ENCODE data around the gene LY6G5B. TPM values are rescaled to one million over a fixed set of nuclear protein-coding genes. Genes with fewer than 3 reads are reported as not detected.

LY6G5B gene
- polyA plus RNA-seq, 12 donors: 6.1 to 27.9 (median 14.2) TPM; not detected in 1

DNA sequence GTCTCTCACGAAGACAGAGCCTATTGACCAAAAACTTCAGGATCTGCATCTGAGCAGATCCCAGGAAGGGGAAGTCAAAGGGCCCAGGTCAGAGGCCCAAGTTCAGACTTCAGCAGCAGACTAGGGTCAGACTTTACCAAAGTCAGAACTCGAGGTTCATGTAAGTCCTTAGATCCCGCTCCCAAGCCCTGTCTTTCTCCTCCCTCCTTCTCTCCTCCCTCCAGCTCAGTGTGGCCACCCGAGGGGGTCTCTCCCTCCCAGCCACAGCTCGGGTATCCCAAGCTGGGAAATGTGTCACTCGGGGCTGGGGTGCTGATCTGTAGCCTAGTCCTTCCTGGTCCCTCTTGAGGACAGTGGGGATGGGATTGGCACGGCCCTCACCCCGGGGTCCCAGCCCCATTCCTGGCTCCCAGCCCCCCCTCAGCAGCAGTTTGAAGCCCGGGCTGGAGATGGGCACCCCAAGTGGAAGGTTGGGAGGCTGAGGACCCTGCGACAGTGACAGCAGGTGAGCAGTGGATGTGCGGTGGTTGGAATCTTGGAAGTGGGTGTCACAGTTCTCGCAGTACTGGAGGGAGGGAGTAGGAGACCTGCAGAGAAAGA lies 7.6 kb upstream of the LY6G5B start:
- no peak for DNase-seq

DNA sequence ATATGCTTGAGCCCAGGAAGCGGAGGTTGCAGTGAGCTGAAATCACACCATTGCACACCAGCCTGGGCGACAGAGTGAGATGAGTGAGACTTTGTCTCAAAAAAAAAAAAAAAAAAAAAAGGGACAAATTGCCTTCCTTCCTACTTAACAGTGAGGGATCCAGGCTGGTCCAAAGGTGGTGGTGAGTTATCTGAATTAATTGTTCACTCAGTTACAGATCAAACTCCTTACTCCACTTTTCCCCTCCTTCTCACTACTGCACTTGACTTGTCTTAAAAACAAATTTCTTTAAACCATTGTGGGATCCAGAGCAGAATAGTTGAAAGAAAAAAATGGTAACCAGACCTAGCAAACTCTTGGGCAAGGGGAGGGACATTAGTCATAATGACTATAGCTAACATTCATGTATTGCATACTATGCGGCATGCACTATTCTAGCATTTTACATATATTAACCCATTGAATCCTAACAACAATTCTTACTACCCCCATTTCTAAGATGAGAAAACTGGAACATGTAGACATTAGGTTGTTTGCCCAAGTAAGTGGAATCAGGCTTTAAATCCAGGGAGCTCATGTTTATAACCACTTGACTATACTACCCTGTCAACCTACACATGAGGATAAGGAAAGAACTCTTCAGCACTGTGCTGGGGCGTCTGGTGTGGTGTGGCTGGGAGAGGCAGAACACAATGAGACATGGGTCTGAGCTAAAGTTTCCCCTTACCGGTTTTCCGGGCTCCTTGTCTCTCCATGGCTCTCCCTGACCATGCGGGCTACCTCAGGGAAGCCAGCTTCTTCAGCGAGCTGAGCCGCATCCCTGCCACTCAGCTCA lies 6.4 kb upstream of the LY6G5B start:
- no peak for DNase-seq

- DNase-seq: no peak
Measured at GRCh38 chr6:31663961-31664789, 5.6 kb upstream of the LY6G5B start.

DNA sequence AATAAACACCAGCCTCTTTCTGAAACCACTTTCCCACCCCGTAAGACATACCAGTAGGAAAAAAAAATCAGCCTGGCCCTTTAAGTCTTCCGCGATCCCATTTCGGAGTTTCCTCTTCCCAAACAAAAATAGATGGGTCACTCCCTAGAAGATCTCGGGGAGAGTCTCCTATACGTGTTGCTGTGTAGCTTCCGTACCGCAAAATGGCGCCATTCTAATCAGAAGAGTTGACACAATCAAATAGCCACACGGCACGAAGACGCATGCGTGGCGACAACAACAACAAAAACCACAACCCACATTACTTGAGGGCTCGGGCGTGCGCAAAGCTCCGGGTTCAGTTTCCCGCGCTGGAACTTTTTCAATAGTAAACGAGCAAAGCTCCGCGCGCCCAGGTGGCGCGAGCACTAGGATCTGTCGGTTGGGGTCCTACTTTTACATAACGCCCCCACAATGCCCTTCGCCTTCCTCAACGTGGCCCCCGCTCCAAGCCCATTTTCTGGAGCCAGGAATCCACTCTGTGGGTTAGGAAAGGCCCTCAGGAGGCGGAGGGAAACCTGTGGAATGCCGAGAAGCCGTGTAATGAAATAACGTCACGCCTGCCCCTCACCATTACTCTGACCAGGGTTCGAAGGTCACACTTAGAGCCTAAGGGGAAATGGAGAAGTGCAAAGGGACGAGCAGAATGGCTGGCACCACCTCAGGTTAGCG lies 4.8 kb upstream of the LY6G5B start, which contains the start of gene GPANK1:
Gene GPANK1, minus strand, starts transcription at position 208 of the 711 bp plus-strand sequence. CDS start 519 bp downstream, outside the sequence.
- DNase-seq: peak; percentile 98

- peak; percentile 99 for DNase-seq
Measured at GRCh38 chr6:31665501-31666336, 4.1 kb upstream of the LY6G5B start, which contains the start of gene CSNK2B. CSNK2B (plus strand) TSS chr6:31666080; CDS start chr6:31666832, 752 bp downstream.

DNA sequence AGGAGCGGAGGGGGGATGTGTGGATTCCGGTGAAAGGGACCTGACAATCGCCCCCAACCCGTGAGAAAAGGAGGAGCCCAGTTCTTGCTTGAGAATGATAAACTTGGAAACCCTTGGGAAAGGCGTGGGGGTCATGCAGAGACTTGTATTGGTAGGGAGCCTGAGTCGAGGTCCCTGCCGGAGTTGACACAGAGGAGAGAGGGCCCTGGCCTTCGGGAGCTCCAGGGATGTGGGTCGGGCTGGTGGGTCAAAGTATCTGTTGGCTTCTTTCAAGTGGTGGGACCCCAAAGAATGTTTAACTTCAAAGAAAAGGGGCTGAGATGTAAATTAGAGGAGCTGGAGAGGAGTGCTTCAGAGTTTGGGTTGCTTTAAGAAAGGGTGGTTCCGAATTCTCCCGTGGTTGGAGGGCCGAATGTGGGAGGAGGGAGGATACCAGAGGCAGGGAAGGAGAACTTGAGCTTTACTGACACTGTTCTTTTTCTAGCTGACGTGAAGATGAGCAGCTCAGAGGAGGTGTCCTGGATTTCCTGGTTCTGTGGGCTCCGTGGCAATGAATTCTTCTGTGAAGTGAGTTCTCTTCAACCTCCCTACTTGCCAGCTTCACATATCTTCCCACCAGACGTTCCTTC lies 3.3 kb upstream of the LY6G5B start:
- DNase-seq: no peak

DNA sequence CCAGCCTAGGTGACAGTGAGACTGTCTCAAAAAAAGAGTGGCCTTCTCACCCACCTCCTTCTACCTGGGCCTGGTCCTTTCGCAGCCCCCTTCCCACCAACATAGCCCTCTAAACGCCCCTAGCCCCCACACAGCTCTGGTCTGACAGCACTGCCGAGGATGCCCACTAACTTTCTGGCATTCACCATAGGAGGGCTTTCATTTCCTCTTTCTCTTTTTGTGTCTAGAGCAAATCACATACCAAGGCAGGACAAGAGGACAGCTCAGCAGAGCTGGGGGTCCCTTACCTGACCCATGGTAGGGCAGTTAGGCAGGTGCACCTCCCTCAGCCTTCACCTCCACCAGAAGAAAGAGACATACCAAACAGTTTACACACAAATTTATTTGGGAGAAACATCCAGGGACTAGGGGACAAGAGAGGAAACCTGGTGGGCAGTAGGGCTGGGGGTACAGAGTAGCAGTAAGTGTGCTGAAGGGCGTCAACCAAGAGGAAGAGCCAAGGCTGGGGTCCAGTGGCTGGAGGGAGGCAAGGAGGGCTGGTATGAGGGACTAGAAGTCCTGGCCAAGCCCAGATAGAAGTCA lies 6.6 kb downstream of the LY6G5B start:
- no peak for DNase-seq

- no peak for DNase-seq
Measured at GRCh38 chr6:31676904-31677303, 7.1 kb downstream of the LY6G5B start.

GRCh38 chr6:31677955-31678354 lies 8.2 kb downstream of the LY6G5B start:
- DNase-seq: no peak

DNA sequence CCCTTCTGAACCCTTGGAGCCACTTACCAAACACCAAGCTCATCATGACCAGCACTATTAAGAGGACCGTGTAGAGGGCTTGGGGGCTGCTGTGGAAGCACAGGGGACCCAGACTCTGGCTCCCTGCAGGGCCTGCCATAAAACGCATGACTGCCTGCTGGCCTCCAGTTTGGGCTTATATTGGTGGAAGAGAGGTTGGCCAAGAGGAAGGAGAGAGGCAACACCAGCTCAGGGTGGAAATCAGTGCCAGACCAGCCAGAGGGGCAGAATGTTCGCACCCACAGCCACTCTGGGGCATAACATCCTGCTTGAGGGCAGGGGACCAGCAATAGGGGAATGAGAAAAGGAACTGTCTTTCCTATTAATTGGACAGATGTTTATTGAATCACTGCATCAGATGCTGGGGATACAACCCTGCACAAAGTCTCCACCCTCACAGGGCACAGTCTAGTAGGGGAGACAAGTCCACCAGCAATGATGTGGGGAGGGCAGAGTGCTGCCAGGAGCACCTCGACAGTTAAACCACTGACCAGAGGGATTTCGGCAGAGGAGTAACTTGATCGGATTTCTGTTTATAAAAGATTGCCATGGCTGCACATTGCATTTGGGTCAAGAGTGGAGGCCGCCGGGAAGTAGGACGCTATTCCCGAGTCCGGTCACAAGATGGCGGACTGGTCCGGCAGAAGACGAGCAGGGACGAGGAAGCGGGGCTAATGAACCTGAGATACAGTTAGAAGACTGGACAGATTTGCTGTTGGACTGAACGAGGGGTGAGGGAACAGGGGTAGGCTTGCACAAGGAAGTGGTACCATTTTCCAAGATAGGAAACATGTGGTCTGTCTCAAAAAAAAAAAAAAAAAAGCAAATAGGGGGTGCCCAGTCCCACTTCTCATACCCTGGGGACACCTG lies 10.7 kb downstream of the LY6G5B start, which contains the start of gene LY6G5C:
Gene LY6G5C, minus strand, starts transcription at position 842 of the 909 bp plus-strand sequence. Its CDS starts 694 bp downstream, at position 148.
- DNase-seq: peak; percentile 91

DNA sequence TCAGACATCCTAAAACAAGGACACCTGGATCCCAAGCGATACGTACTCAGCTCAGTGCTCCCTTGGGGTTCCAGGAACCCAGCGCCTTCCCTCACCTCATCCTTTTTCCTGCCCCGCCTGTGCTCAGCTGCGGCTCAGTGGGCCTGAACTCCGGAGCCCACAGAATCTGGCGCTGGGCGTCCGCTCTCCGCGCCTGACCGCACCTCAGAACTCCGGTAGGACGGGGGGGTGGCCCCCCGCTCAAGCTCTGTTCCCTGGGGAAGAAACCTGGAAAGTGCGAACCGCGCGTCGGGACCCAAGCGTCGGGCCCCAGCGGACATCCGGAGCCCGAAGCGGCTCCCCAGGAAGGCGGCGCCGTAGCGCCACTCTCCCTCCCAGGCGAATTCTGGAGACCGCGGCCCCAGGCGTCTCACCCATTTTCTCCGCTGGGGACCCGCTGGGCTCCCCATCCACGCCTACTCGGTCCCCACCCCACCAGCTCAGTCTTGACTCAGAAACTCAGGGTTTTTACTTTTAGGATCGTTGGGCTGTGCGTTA lies 11.4 kb downstream of the LY6G5B start:
- no peak for DNase-seq

- DNase-seq: no peak
Measured at GRCh38 chr6:31683591-31683990, 13.8 kb downstream of the LY6G5B start.

DNA sequence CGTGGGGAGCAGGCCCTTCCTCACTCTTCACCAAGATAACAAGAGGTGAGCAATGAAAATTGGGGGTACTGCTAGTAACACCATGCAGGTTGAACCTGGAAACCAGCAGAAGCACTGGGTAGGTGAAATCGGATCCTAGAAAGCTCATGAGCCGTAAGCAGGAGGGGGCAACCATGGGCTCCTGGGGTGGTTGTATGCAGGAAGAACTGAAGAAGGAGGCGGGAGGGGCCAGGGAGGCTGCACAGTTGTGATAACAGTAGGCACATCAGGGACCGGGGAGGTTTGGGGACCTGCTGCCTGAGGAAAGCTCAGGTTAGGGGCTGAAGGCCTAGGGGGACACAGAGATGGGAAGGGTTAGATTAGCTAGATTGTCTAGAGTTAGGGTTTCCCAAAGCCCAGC lies 16.7 kb downstream of the LY6G5B start:
- DNase-seq: no peak

DNA sequence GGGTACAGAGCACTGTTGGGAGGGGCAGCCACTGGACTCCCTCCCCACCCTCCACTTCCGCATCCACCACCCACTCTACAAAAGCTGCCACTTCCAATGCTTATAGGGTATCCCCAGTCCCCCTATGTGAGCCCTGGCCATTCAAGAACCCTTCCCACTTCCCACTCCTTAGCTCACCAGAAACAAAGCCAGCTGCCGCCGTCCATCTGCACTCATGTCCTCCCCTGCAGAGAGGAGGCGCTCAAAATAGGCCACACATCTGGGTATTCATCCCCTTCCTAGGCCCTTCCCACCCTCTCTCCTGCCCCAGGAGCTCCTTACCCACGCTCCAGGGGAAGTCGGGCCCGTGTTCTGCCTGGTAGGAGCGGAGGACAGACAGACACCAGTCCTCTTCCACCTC lies 17.5 kb downstream of the LY6G5B start:
- DNase-seq: no peak

DNA sequence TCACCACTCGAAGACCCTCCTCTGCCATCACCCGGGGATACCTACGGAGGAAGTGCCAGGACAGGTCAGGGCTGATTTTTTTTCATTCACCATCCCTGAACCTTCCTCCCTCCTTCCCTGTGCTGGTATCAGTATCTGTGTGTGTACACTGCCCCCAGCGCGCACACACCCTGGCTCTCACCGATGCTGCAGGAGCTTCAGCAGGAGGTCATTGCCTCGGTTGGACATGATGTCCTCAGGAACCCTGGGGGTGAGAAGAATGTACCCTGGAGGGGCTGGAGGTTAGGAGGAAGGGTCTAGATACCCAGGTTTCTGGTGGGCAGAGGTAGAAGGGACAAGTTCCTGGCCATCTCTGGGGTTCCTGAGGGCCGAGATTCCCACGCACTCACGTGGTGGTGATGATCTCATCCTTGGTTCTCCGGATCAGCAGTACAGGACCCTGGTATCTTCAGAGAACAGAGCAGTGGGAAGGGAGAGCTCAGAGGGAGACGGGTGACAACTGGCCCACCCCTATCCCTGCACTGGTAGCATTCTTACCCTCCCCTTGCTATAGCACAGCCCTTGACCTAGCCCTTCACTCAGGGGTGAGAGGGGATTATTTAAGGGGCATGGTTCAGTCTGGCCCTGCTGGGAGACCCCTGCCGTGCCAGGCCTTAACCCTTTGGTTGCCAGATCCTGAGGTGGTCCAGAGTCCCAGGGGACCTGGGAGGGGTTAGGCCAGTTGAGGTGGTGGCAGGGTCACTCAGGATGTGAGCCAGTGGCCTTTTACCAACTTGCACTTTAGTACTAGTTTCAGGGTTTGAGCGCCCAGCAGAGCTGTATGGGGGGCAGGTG lies 18.3 kb downstream of the LY6G5B start:
- DNase-seq: no peak

GRCh38 chr6:31689249-31690110 lies 19.7 kb downstream of the LY6G5B start:
- DNase-seq: no peak

All from muscle of arm (tissue), 12 donors.